GM13976 (cell line): Measurements from ENCODE around the gene ZNF827.

ENCODE experiments used
- DNase-seq: peaks from one replicate; pipeline ENCODE4 v3.0.0; 2012; ENCODE audit warnings: low spot score
- in situ Hi-C: fragments of 300-500 bp; cut with MboI; formaldehyde crosslinking; loops from one replicate; pipeline ENCODE4 v1.12.0; 2022; ENCODE audit warnings: low sequenced_read_pairs, mixed read lengths, inconsistent platforms; ENCODE audit not compliant: unreplicated experiment
- TF ChIP-seq, protein P1 (sequence below): IDR thresholded peaks from 2 replicates; pipeline ENCODE4 v1.5.1; 2012; ENCODE audit warnings: borderline replicate concordance, mild to moderate bottlenecking; ENCODE audit not compliant: insufficient read depth; ENCODE audit errors: extremely low read depth, missing control alignments, control extremely low read depth

Gene ZNF827

GRCh38 chr4:145881576-145881975 lies 57.0 kb downstream of the ZNF827 start:
- in situ Hi-C loops, result no loop called here
- DNase-seq, result no peak
- TF ChIP-seq, protein P1, sequence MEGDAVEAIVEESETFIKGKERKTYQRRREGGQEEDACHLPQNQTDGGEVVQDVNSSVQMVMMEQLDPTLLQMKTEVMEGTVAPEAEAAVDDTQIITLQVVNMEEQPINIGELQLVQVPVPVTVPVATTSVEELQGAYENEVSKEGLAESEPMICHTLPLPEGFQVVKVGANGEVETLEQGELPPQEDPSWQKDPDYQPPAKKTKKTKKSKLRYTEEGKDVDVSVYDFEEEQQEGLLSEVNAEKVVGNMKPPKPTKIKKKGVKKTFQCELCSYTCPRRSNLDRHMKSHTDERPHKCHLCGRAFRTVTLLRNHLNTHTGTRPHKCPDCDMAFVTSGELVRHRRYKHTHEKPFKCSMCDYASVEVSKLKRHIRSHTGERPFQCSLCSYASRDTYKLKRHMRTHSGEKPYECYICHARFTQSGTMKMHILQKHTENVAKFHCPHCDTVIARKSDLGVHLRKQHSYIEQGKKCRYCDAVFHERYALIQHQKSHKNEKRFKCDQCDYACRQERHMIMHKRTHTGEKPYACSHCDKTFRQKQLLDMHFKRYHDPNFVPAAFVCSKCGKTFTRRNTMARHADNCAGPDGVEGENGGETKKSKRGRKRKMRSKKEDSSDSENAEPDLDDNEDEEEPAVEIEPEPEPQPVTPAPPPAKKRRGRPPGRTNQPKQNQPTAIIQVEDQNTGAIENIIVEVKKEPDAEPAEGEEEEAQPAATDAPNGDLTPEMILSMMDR, result no peak

DNA sequence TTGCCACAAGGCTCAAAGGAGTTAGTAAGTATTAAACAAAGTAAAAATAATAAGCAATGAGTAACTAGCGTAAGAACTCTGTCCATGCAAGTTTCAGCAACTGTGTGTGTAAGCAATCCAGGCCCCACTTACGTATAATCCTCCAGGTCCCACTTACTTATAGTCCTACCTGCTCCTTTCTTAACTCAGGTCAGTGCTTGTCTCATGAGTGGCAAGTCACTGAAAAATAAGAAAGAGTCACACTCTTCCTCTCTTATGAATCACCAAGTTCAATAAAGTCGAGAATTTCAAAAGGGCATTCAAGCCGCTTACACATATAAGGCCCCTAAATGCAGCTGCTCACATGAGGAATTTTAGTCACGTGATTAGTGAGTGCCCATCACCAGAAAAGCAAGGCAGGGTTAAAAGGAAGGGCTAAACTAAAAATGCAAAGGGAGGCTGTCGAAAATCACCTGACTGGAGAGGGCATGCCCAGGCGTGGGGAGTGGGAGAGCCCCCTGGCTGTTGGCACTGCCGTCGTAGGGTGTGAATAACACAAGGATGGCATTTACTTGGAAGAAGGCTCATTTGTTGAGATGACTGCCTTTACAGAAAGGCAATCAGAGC lies 58.2 kb downstream of the ZNF827 start:
- no peak for DNase-seq
- in situ Hi-C loops, result no loop called here
- TF ChIP-seq, protein P1, result no peak

DNA sequence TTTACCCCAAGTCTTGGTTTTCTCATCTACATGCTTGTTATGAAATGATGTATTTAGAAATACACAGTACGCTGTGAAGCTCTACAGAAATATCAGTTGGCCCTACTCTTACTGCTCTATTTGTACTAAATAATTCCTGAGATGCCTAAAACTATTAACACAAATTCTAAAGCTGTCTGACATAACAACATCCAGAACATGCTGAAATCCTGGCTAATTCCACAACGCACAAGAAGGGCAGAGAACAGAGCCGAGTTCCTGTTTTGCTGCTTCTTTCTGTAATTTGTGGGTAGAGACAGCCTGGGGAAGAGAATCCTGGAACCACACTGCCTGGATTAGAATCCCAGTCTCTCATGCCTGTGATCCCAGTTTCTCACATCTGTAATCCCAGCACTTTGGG lies 59.0 kb downstream of the ZNF827 start:
- no peak for DNase-seq
- TF ChIP-seq, protein P1, result no peak

GRCh38 chr4:145878501-145879435 lies 59.9 kb downstream of the ZNF827 start:
- DNase-seq, result no peak
- TF ChIP-seq, protein P1, result no peak
- in situ Hi-C loops, result no loop called here

More for the DNA sequence above, 59.0 kb downstream of the ZNF827 start:
- in situ Hi-C loops, result no loop called here

DNA sequence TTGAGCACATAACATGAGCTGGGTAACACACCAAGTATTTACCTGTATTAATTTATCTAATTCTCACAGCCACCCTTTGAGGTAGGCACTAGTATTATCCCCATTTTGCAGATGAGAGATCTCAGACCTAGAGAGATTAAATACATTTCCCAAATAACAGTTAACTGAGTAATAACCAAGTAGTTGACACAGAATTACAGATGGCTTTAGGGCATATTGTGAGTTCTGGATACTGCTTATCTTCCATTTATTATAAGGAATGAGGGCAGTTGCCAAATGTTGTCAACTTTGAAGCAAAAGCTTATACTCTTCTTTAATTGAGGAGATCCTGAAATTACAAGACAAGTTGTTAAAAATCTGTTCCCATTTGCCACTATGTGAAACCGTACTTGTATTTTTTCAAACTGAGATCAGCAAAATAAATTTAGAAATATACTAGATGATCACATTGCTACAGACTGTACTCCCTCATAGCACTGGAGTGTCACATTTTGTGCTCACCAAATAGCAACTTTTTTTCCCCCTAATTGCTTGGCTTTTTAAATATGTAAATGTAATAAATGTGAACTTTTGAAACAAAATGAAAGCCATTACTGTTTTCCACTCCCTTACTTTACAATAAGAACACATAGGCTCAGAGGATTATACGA lies 62.0 kb downstream of the ZNF827 start:
- TF ChIP-seq, protein P1, result no peak
- no peak for DNase-seq
- in situ Hi-C loops, result no loop called here

DNA sequence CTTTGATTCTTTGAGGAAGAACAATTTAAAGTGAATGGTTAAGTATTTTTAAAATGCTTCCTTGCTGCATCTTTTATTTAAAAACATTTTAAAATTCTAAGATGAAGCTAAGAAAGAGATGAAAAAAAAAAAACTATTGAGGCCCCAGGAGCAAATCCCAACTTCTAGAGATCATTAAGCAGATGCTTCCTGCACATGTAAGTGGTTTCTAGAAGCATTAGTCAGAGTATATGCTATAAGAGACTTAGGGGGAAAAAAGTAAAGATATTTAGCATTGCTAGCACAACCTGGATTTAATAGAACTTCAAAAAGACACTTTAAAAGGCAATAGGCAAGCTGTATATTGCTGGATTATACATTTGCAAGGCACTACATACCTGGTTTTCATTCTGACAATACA lies 64.7 kb downstream of the ZNF827 start:
- TF ChIP-seq, protein P1, result no peak
- in situ Hi-C loops, result no loop called here
- no peak for DNase-seq
